Measurements from ENCODE around the gene CAMKMT.
A peak's percentile ranks its signal among the peaks of the same experiment; 100 is the strongest.
"Not testable (repeated sequence)": the region's sequence is repeated elsewhere in the genome, so short reads cannot be mapped to it uniquely, and the experiment has no call there.

CAMKMT gene

DNA sequence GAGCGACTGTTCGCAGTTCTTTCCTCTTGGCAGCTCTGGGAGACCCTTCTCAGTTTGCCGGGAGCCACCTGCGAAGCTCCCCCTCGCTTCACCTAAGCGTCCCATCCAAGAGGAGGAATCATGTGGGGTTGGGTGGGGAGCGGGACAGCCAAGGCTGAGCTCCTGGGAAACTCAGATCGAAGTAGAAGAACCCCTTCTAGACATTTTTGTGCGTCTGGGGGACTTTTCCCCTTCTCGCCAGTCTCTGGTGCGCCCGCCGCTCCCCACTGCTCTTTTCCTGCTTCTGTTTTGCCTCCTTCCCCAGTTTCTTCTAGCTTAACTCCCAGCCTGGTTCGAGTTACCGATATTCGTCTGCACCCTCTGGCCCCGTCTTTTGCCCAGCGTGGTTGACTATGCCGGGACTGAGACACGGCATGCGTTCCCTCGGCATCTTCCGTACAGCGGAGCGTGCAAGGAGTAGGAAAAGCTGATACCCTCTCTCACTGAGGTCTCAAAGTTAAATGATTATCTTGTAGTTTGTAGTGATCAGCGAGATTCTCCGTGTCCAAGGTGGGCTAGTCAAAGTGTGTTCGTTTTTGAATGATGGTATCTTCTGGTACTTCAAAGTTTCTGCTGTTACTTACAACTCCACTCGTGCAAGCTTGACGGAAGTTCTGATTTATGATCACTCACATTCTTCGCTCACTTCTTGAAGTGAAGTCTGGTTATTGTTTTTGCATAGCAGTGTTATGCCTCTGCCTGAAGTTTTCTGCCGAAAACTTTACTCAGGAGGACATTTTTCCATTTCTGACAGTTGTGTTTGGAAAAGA, 664 bp downstream of the CAMKMT start:
- peak; percentile 48 for DNase-seq

DNA sequence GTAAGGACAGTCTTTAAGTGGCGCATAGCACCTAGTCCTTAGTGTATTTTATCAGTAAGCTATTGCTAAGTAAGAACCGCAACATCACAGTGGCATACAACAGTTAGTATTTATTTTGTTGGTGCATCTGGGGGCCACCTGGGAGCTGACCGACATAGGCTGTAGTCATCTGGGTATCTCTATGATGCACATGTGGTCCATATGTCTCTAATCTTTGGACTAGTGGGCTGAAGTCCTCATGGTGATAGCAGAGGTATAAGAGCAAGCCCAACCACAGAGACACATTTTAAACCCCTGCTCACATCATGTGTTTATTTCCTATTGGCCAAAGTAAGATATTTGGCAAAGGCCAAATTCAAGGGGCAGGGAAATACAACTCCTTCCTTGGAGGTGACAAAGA, 2.9 kb downstream of the CAMKMT start:
- DNase-seq, result no peak

DNA sequence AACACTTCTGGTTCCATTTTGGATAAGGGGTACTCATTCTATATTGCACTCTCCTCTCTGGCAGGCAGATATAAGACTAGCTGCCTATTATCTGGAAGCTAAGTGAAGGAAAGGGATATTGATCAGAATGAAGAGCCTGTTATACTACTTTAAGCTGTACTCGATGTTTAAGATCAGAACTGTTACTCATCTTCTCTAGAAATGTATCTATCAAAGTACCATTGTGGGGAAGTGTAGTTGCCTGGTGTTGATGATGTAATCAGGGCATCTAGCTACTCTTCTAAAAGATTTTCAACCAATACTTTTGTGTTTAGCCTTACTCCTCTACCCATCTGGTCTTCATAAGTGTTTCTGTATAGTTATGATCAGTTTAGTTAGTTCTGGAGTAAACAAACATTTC, 5.8 kb downstream of the CAMKMT start:
- DNase-seq, result no peak

DNA sequence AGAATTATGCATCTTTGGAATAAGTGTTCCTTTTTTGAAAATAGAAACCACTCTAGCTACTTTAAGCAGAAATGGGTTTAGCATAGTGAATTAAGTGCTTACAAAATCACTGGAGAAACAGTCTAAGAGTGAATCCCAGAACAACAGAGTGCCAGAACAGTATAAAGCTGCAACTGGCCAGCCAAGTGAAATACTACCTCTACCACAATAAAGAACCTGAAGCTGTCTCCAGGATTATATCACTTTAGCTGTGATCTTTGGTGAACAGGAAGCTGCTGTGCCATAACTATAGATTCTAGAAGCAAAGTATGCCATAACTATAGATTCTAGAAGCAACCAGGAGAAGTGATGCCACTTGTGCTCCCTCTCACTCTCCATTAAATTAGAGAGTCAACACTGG, 7.6 kb downstream of the CAMKMT start:
- DNase-seq, result no peak

DNA sequence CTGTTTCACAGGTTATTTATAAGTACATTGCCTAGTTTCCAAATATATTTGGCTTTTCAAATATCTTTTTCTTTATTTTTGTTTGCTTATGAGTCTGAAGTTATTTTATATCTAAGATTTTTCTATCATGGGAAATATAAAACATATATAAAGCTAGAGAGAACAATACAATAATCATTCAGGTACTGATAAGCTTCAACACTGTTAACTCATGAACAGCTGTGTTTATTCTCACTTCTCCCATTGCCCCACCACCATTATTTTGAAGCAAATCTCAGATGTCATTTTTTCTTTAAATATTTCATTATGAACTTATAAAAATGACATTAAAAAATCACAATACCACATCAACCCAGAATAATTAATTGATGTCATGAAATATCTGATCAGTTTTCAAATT, 9.7 kb downstream of the CAMKMT start:
- no peak for DNase-seq

DNA sequence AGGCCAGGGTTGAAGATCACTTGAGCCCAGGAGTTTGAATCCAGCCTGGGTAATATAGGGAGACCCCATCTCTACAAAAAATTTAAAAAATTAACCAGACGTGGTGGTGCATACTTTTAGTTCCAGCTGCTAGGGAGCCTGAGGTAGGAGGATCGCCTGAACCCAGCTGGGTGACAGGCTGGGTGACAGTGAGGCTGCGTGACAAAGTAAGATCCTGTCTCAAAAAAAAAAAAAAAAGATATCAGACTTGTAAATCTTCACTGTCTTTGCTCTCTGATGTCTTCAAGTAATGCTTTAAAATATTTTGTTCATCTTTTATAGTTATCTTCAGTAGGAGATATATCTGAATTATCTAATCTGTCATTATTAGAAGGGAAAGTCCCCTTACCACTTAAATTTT, 10.5 kb downstream of the CAMKMT start:
- no peak for DNase-seq

DNA sequence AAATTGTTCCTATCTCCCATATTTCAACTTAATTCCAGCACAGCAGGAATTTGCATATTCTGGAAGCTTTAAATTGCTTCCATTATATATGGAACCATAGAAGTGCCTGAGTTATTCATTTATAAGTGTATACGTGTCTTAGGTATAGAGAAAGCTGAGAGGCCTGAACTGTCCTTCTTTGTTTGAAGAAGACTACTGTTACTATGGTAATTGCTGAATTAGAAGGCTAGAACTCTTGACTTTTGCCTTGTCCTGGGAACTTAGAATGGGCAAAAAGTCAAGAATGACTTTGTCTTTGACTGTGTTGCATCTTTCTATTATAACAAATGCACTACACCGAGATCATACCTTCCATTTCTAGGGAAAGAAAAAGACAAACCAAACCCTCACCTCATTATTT, 15.7 kb downstream of the CAMKMT start:
- no peak for DNase-seq

DNA sequence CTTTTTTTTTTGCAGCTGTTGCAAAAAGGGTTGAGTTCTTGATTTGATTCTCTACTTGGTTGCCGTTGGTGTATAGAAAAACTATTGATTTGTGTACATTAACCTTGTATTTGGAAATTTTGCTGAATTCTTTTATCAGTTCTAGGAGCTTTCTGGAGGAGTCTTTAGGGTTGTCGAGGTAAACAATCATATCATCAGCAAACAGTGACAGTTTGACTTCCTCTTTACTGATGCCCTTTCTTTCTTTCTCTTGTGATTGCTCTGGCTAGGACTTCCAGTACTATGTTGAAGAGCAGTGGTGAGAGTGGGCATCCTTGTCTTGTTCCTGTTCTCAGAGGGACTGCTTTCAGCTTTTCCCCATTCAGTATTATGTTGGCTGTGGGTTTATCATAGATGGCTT, 23.5 kb downstream of the CAMKMT start:
- DNase-seq, result not testable (repeated sequence)

DNA sequence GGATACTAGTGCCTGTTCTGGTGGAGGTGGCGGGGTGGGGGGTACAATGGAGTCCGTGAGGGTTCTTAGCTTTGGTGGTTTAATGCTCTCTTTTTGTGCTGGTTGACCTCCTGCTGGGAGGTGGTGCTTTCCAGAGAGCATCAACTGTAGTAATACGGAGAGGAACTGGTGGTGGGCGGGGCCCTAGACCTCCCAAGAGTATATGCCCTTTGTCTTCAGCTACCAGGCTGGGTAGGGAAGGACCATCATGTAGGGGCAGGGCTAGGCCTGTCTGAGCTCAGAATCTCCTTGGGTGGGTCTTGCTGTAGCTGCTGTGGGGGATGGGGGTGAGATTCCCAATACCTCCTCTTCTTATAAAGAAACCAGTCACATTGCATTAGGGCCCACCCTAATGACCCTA, 27.1 kb downstream of the CAMKMT start:
- no peak for DNase-seq

DNA sequence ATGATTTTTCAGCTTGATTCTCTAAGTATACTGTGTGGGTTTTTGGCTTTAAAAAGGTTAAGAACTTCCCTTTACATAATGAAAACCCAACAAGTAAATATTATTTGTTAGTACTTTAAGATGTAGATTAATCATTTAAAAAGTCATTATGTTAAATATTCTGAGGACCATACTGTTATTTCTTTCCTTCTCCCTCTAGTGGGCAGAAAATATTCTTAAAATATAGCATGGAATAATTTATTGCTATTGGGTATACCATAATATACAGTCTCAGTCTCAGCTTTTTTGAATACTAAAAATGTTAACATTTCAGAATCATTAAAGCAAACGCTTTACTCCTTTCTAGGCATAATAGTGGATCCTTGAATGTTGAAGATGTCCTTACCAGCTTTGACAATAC, 28.1 kb downstream of the CAMKMT start:
- no peak for DNase-seq

DNA sequence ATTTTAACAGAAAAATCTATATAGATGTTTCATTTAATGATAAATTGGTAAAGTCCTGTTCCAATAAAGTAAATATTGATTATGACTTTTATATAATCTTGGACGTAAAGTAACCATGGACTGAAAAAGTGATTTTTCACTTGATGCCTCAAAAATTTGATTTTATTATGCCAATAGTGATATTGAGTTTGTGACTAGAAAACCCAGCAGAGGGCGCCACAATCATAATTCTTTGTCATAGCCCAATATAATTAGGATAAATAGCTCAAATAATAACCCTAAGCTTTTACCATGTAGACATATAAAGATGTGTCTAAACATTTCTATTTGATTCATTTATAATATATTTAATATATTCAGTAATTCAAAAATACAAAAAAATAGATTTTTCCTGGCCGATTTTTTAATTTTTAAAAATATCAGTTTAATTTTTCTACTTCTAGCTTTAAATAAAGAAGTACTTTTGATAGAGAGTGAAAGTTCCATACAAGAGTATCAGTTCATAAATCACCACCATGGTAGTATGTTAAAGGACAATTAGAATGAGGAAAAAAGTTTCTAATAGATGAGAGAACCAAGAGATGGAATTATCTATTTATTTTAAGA, 30.7 kb downstream of the CAMKMT start:
- peak; percentile 35 for DNase-seq

DNA sequence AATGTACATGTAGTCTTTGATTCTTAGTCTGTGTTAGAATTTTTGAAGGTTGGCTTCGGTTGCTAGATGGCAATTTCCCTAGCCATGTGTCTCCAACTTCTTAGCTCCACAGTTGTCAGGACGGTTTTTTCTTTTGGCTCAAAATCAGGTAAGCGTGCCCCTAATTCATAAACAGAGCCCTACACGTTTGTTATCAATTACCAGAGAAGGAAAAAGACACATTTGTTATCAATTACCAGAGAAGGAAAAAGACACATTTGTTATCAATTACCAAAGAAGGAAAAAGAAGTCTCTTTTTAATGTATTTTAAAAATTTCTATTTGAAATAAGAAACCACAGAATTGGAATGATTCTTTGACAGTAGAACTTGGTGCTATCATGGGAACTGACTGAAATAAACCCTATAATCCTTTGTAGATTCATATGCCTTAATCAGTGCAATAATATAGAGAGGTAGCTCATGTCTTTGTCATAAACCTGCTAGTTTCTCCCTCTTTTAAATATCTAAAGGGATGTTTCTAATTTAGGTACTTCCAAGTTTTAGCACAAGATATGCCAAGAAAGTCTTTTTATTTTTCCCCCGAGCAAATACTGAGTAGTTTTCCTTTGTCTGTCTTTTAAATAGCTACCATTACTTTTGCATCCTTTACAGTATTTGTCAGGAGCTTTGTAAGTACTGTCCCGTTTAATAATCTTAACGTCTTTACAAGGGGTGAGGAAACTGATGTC, 35.9 kb downstream of the CAMKMT start:
- DNase-seq, result no peak

DNA sequence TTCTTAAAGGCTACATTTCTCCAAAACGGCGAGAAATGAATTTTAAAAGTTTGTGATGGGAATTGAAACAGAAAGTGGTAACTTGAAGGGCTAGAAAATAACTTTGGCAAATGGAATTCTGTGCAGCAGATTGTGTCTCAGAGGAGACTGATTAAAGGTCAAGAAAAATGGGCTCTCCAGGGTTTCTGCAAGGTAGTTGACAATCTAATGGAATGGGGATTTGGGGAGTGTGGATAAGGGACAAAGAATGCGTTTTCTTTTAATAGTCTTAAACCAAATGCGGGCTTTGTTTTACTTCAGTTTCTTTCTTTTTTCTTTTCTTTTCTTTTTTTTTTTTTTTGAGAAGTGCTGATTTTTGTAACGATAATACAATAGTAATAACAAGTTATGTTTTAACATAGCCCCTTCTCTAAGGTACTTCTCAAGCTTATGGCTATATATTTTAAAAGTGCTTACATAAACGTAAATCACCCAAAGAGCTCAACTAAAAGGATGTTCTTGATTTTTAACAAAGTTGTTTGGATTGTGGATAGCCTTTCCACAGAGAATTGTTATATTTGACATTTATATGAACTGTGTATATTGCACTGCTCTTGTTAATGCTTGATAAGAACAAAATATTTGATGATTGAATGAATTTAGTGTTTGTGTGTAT, 36.6 kb downstream of the CAMKMT start:
- no peak for DNase-seq

DNA sequence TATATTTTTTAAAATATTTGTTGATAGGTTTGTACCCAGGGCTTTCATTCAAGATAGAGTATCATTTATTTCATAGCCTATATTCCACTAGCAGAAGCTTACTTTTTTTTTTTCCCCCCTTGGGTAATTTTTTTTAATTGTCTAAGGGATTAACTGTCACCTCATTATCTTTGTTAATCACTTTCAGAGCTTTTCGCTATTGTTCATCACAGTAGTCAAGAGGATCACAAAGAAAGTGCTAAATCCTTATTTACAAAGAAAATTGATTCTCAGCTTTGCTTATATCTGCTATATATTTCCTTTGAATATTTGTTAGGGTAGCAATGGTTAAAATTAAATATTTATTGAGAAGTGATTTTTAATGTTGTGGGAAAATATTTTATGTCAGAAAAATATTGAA, 59.0 kb downstream of the CAMKMT start:
- DNase-seq, result no peak

DNA sequence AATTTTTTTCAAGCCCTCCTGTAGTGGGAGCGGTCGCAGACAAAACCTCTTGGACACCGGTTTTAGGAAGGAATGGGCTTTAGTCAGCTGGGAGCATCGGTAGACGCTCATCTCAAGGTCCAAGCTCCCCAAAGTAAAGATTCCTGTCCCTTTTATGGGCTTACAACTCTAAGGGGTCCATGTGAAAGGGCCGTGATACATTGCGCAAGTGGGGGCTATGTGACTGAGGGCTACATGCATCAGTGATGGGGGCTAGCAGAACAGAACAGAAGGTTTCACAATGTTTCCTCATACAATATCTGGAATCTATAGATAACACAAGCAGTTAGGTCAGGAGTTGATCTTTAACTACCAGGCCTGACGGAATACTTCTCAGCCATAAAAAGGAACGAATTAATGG, 62.5 kb downstream of the CAMKMT start:
- no peak for DNase-seq

DNA sequence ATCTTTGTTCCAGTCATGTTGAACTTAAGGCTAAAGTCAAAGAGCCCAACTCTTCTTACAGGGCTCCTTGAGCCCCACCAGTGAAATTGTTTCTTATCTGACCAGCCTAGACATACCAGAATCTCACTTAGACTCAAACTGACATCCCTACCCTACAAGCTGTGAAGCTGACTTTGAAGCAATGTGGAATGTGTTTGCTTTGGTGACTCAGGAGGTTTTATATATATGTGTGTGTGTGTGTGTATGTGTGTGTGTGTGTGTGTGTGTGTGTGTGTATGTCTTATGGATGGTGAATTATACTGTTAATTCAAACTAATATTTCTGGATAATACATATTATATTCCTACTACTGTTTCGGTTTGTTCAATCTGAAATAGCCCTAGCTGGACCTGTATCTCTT, 67.3 kb downstream of the CAMKMT start:
- DNase-seq, result no peak

DNA sequence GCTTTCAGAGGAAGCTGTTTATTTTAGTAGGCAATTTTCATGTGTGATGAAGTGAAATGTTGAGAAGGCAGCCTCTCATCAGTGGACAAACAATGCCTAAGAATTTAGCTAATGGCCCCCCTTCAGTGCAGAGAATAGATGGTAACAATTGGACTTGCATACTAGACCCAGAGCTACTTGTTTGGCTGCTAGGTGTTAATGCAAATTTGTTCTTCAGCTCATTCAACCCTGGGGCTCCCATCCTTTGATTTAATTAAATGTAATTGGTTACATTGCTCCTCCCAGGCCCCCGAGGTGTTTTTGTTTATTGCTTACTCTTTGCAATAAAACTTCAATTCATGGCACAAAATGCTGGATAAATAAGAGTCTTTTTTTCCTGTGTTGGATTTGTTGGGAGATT, 68.6 kb downstream of the CAMKMT start:
- DNase-seq, result no peak

DNA sequence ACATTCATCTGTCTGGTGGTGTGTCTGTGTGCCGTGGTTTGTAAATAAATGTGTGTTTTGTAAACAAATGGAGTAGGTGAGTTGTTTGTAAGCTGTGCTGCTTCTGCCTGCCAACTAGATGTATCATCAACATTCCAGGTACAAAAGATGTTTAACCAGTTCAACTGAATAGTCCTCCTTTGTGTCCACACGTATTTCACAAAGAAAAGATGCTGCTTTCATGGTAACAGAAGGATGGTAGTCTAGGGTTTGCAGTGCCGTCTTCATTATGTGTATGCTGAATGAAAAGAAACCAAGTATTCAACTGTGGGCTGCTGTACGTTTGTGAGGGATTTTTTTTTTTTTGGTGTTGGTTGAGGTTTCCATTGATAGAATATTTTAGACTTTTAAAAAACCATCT, 72.1 kb downstream of the CAMKMT start:
- DNase-seq, result no peak

DNA sequence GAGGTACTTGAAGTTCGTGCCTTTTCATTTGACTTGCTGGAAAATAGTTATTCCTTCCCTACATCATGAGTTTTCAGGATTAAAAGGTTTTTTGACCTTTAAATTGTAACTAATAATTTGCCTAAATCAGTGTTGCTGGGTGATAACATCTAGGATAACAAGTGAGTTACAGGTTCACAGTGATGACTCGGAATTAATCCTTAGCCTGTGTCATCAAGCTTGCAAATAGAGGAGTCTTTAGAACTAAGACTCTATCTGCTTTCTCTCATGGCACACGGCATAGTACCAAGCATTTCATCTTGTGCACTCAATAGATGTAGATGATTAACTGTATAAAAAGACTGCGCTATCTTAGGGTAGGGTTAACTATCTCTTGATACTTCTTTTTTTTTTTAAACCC, 79.5 kb downstream of the CAMKMT start:
- no peak for DNase-seq

DNA sequence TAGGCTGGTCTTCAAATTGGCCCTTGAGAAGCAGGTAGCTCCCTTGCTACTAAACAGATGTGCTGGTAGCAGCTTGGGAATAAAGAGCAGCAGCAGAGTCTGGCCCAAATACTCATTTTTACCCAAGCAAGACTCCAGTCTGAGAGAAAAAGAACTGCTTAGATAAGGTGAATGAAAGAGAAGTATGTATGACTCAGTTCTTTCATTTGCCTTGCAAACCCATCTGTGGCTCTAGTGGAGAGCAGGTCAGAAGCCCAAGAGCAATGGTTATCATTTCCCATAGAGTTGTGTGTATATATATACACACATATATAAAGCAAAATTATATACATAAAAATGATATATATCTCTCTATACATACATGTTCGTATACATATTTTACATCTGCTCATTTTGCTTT, 80.3 kb downstream of the CAMKMT start:
- DNase-seq, result no peak

DNA sequence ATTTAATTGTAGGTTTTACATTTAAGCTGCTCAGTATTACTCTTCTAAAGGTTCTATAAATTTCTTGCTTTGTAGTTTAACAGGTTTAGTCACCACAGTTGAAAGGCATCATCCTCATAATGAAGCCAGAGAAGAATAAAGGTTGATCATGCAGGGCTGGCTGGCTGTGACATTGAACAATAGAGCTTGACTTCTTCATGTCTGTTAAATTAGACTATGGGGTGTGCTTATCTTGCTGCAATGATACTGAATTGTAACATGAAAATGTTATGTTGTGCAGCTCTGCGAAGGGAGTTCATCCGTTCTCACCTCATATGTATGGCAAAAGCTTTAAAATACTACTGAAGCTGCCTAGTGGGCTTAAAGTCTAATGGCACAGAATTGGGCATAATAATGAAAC, 81.8 kb downstream of the CAMKMT start:
- DNase-seq, result no peak

DNA sequence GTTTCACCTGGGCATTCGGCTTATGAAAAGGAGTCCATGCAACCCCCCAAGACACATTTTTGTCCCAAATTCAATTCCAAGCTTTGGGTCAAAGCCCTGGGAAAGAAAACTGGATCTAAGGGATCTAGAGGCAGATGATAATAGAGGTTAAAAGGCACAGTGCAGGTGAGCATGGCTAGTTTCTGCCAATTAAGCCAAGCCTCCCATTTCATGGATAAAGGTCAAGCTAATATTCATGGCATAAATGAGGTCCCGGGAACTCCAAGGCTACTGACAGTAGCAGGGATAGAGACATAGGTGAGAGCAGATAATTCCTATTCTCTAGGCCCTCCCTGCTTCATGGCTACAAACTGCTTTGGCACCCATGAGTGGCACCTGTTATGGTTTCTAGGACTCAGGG, 83.1 kb downstream of the CAMKMT start:
- no peak for DNase-seq

DNA sequence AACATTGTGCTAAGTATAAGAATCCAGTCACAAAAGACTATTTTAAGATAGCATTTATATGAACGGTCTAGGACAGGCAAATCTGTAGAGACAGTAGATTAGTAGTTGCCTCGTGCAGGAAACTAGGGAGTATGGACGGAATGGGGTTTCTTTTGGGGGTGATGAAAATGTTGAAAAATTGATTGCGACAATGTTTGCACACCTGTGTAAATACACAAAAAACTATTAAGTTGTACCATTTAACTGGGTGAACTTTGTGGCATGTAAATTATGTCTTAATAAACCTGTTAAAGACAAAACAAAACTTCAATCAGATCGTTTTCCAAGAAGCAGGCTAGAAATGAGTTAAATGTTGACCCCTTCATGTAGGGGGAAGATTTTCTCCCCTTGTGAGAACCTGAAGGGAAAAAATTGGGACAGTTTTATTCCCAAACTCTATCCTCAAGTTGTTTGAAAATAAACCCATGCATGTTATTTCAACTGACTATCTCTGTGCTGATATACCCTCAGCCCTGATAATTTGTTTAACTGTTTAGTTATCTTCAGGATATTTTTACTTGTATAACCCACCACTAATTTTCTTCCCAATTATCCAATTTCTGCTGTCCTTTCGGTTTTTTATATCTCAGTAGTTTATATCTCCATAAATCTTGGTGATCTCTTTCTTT, 87.2 kb downstream of the CAMKMT start:
- DNase-seq, result no peak
